Left ventricle myocardium inferior (tissue), 1 donor: ENCODE results near the gene KRT5. TPM values are rescaled to one million over a fixed set of nuclear protein-coding genes. Genes with fewer than 3 reads are reported as not detected.
"Not testable (repeated sequence)": the region's sequence is repeated elsewhere in the genome, so short reads cannot be mapped to it uniquely, and the experiment has no call there.

Experiments
- DNase-seq: peaks from one replicate; pipeline ENCODE4 v3.0.0-alpha.2; 2020
- H3K27ac ChIP-seq: fragments of 200-600 bp; replicated peaks from 2 replicates; pipeline ENCODE4 v1.8.0; 2021
- H3K27me3 ChIP-seq: fragments of 200-600 bp; 2 replicates; pipeline ENCODE4 v1.8.0; 2021; ENCODE audit warnings: low read depth
- H3K36me3 ChIP-seq: fragments of 200-600 bp; 2 replicates; pipeline ENCODE4 v1.8.0; 2021
- H3K4me1 ChIP-seq: fragments of 200-600 bp; 2 replicates; pipeline ENCODE4 v1.8.0; 2021
- H3K4me3 ChIP-seq: fragments of 200-600 bp; 2 replicates; pipeline ENCODE4 v1.8.0; 2021; ENCODE audit warnings: mild to moderate bottlenecking, moderate library complexity
- H3K9me3 ChIP-seq: fragments of 200-600 bp; replicated peaks from 2 replicates; pipeline ENCODE4 v1.8.0; 2021
- intact Hi-C: fragments of 100-400 bp; cut with micrococcal nuclease; formaldehyde crosslinking; loops from one replicate; pipeline ENCODE4 v1.11.0; 2022
- total RNA-seq: library from RNA; stranded (reverse); fragmentation: NEBNext Ultra II Directional; extraction: Animal tissue kit (Norgen Biotek cat#: 25700); gene quantifications from one replicate; pipeline ENCODE4 v1.2.1, GENCODE V29; 2021
- TF ChIP-seq, protein P1 (sequence below): fragments of 200-600 bp; IDR thresholded peaks from 2 replicates; pipeline ENCODE4 v1.8.0; 2021; ENCODE audit warnings: antibody characterized with exemption, mild to moderate bottlenecking, borderline replicate concordance
- donor health status: DM: no; HTN: yes; CAD: no; lungs with severe emphysema.

Gene KRT5
- total RNA-seq, 1 donor from 2014 or later: not detected

DNA sequence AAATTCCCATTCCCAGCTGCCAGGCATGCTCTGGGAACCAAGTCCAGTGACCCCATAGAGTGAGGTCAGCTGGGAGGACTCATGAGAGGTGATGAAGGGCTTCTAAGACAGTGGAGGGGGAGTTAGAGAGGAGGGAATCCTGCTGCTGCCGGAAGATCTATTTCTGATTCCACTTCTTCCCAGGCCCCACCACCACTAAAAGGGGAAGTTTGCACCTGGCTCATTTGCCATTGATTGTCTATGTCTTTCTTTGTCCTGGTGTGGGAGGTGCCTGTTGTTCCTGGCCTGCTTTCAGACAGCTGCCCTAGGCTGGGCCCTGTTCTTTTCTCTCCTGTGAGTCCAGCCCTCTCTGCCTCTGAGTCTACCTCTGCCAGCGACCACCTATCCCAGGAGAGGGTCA lies 24.1 kb downstream of the KRT5 start:
- no peaks in the 10 kb centered on the region for H3K9me3 ChIP-seq
- no peak for DNase-seq
- H3K36me3 ChIP-seq: no peaks in the 10 kb centered on the region
- H3K4me3 ChIP-seq: no peak overlapping the region
- peaks cover 45% of the 10 kb centered on the region for H3K27me3 ChIP-seq
- TF ChIP-seq, protein P1, sequence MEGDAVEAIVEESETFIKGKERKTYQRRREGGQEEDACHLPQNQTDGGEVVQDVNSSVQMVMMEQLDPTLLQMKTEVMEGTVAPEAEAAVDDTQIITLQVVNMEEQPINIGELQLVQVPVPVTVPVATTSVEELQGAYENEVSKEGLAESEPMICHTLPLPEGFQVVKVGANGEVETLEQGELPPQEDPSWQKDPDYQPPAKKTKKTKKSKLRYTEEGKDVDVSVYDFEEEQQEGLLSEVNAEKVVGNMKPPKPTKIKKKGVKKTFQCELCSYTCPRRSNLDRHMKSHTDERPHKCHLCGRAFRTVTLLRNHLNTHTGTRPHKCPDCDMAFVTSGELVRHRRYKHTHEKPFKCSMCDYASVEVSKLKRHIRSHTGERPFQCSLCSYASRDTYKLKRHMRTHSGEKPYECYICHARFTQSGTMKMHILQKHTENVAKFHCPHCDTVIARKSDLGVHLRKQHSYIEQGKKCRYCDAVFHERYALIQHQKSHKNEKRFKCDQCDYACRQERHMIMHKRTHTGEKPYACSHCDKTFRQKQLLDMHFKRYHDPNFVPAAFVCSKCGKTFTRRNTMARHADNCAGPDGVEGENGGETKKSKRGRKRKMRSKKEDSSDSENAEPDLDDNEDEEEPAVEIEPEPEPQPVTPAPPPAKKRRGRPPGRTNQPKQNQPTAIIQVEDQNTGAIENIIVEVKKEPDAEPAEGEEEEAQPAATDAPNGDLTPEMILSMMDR: no peak
- intact Hi-C loops: no loop called here
- peaks cover 34% of the 10 kb centered on the region for H3K4me1 ChIP-seq
- peak overlapping the region; percentile 48 for H3K27ac ChIP-seq

GRCh38 chr12:52495389-52495788 lies 24.8 kb downstream of the KRT5 start:
- no peaks in the 10 kb centered on the region for H3K9me3 ChIP-seq
- H3K4me3 ChIP-seq: no peak overlapping the region
- peaks cover 50% of the 10 kb centered on the region for H3K27me3 ChIP-seq
- TF ChIP-seq, protein P1: no peak
- intact Hi-C loops: no loop called here
- peak overlapping the region; percentile 48 for H3K27ac ChIP-seq
- H3K36me3 ChIP-seq: no peaks in the 10 kb centered on the region
- H3K4me1 ChIP-seq: peaks cover 34% of the 10 kb centered on the region
- no peak for DNase-seq

DNA sequence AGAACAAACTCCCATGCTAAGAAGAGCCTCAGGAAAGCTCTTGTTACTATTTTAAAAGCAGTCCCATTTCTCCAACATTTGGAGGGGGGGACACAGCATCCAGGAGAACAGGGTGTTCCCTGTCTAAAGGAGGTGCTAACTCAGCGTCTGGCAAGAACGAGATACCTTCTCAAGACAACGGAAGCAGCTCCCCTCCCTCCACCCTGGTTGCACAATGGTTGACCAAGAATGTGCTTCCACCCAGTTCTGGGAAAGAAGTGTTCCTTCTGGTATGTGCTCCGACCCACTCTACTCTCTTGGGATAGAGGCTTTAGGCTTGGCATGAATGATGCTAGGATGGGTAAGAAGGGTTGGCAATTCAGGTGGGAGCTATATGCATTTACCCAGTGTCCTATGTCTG lies 25.7 kb downstream of the KRT5 start:
- H3K4me3 ChIP-seq: no peak overlapping the region
- H3K4me1 ChIP-seq: peaks cover 34% of the 10 kb centered on the region
- H3K9me3 ChIP-seq: no peaks in the 10 kb centered on the region
- TF ChIP-seq, protein P1: no peak
- intact Hi-C loops: no loop called here
- peak; percentile 28 for DNase-seq
- peaks cover 49% of the 10 kb centered on the region for H3K27me3 ChIP-seq
- H3K27ac ChIP-seq: peak overlapping the region; percentile 48
- no peaks in the 10 kb centered on the region for H3K36me3 ChIP-seq

- DNase-seq: no peak
- peaks cover 49% of the 10 kb centered on the region for H3K27me3 ChIP-seq
- H3K9me3 ChIP-seq: no peaks in the 10 kb centered on the region
- intact Hi-C loops: no loop called here
- TF ChIP-seq, protein P1: no peak
- no peak overlapping the region for H3K4me3 ChIP-seq
- peaks cover 34% of the 10 kb centered on the region for H3K4me1 ChIP-seq
- no peaks in the 10 kb centered on the region for H3K36me3 ChIP-seq
- H3K27ac ChIP-seq: peak overlapping the region; percentile 25
Observed at GRCh38 chr12:52494100-52494499, 26.1 kb downstream of the KRT5 start.

DNA sequence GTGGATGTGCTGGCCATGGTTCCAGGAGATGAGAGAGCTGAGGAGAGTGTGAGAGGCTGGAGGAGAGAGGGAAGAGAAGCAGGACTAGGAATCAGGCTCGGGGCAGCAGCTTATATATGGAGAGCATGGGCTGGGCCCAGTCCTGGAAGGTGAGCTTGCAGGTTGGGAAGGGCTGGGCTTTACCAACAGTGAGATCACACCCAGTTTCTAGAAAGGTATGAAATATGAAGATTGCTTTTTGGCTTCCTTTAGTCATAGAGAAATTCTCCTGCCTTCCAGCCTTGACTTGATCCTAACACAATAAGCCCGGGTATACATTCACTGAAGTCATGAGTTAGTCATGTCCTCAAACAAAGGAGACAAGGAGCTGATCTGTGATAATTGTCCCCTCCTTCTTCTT lies 27.0 kb downstream of the KRT5 start, which contains the start of gene KRT6A:
Gene KRT6A, minus strand, starts transcription at position 86 of the 400 bp plus-strand sequence. Its CDS starts 69 bp downstream, at position 17.
- peaks cover 34% of the 10 kb centered on the region for H3K4me1 ChIP-seq

DNA sequence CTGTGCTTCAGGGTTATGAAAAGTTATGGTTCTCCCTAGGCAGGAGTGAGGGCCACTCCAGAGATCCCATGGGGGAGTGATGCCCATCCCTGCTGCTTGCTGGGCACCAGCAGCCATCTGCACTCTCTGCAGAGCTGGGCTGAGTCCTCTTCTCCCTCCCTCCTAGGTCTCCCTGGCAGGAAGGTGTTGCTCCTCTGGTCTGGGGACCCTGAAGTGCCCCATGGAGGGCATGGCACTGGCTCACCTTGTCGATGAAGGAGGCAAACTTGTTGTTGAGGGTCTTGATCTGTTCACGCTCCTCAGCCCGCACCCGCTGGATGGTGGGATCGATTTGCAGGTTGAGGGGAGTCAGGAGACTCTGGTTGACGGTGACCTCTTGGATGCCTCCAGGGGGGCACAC lies 27.8 kb downstream of the KRT5 start:
- H3K27ac ChIP-seq, DNase-seq, H3K9me3 ChIP-seq, intact Hi-C loops, H3K4me3 ChIP-seq, H3K36me3 ChIP-seq: not testable (repeated sequence)
- peaks cover 52% of the 10 kb centered on the region for H3K27me3 ChIP-seq
- peaks cover 34% of the 10 kb centered on the region for H3K4me1 ChIP-seq

More for the DNA sequence above, 27.0 kb downstream of the KRT5 start, which contains the start of gene KRT6A:
- DNase-seq: no peak
- Histone ChIP-seq H3K36me3 (no peaks in the 10 kb centered on the region), H3K27me3 (peaks cover 48% of the 10 kb centered on the region), H3K4me3 (no peak within 1 kb of the TSS), H3K9me3 (no peaks in the 10 kb centered on the region), H3K27ac (peak within 1 kb of the TSS; percentile 25)
- TF ChIP-seq, protein P1: no peak
- intact Hi-C loops: no loop called here

GRCh38 chr12:52491495-52491894 lies 28.7 kb downstream of the KRT5 start:
- H3K27ac ChIP-seq, H3K36me3 ChIP-seq, H3K9me3 ChIP-seq, DNase-seq, intact Hi-C loops, H3K4me3 ChIP-seq: not testable (repeated sequence)
- peaks cover 61% of the 10 kb centered on the region for H3K27me3 ChIP-seq
- peaks cover 26% of the 10 kb centered on the region for H3K4me1 ChIP-seq
